PC-3 (cell line): ENCODE data around the gene LGR4.

ENCODE experiments used
- CTCF ChIP-seq: fragments of 300-600 bp; sonication (generic); conservative IDR thresholded peaks from 2 replicates; pipeline ENCODE4 v1.5.1; 2017; ENCODE audit warnings: antibody characterized with exemption, low read depth, mild to moderate bottlenecking, low read length
- EZH2 ChIP-seq: fragments of 300-600 bp; sonication (generic); IDR thresholded peaks from one replicate; pipeline ENCODE4 v1.6.1; 2017; ENCODE audit warnings: antibody characterized with exemption, mild to moderate bottlenecking, low read length; ENCODE audit not compliant: unreplicated experiment
- EZH2phosphoT487 ChIP-seq: fragments of 300-600 bp; sonication (generic); IDR thresholded peaks from 2 replicates; pipeline ENCODE4 v1.6.1; 2018; ENCODE audit warnings: mild to moderate bottlenecking, antibody characterized with exemption, low read length, borderline replicate concordance

- no peak for TF ChIP-seq CTCF
- no peak for TF ChIP-seq EZH2
- TF ChIP-seq EZH2phosphoT487 = no peak
Observed at GRCh38 chr11:27420722-27421572, 51.6 kb downstream of the LGR4 start.
